ENCODE results near the gene CAMP. TPM values are rescaled to one million over a fixed set of nuclear protein-coding genes. Genes with fewer than 3 reads are reported as not detected.

The CAMP gene
- total RNA-seq = not detected in 2 replicates

GRCh38 chr3:48222616-48223513, at the start of gene CAMP:
Gene CAMP (plus strand): TSS chr3:48223495. CDS start chr3:48223512, 17 bp downstream.
- Histone ChIP-seq H3K4me2 (ENCODE audit: insufficient read depth, low read length) (no peak within 1 kb of the TSS), H3K27ac (ENCODE audit: low read depth, low read length) (no peak within 1 kb of the TSS), H3K79me2 (ENCODE audit: insufficient read depth, low read length) (no peaks in the 10 kb centered on the region), H3K4me3 (ENCODE audit: insufficient read depth, low read length) (no peak within 1 kb of the TSS), H3K4me1 (ENCODE audit: insufficient read depth, low read length) (no peaks in the 10 kb centered on the region), H4K20me1 (ENCODE audit: insufficient read depth, low read length) (no peaks in the 10 kb centered on the region), H3K36me3 (ENCODE audit: insufficient read depth, low read length) (no peaks in the 10 kb centered on the region), H2AFZ (ENCODE audit: low read length) (no peak within 1 kb of the TSS), H3K9me3 (ENCODE audit: low read depth, low read length) (no peaks in the 10 kb centered on the region), H3K27me3 (ENCODE audit: insufficient read depth, low read length) (peaks cover 11% of the 10 kb centered on the region)
- TF ChIP-seq CTCF (IDR thresholded peaks at IDR 0.05; ENCODE audit: extremely low read depth, low read depth, low read length) = no peak
- peak; percentile 1 for DNase-seq (ENCODE audit: insufficient read length, low spot score, missing footprints)

DNA sequence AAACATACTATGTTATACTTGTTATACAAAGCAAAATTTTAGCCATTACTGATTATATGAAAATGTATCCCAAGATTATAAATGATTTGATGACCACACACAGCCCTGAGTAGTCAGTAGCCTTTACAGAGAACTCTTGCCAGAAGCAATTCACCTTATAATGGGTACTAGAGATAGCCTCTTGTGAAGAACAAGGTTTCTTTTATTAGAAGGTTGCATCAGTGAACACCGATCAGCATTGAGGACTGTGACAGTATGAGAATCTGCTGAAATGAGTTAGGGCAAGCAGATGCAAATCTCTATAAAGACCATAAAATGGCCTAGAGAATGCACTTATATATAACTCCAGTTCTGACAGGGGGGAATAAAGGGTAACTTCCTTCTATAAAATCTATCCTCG, 45.2 kb upstream of the CAMP start:
- no peaks in the 10 kb centered on the region for H3K4me1 ChIP-seq (ENCODE audit: insufficient read depth, low read length)
- H3K27me3 ChIP-seq (ENCODE audit: insufficient read depth, low read length) = no peaks in the 10 kb centered on the region
- H2AFZ ChIP-seq (ENCODE audit: low read length) = no peak overlapping the region
- H3K9me3 ChIP-seq (ENCODE audit: low read depth, low read length) = no peaks in the 10 kb centered on the region
- no peak for DNase-seq (ENCODE audit: insufficient read length, low spot score, missing footprints)
- H4K20me1 ChIP-seq (ENCODE audit: insufficient read depth, low read length) = no peaks in the 10 kb centered on the region
- no peak overlapping the region for H3K27ac ChIP-seq (ENCODE audit: low read depth, low read length)
- no peak overlapping the region for H3K4me2 ChIP-seq (ENCODE audit: insufficient read depth, low read length)
- H3K79me2 ChIP-seq (ENCODE audit: insufficient read depth, low read length) = peaks cover 8% of the 10 kb centered on the region
- no peak overlapping the region for H3K4me3 ChIP-seq (ENCODE audit: insufficient read depth, low read length)
- no peak for TF ChIP-seq CTCF (IDR thresholded peaks at IDR 0.05; ENCODE audit: extremely low read depth, low read depth, low read length)
- peaks cover 73% of the 10 kb centered on the region for H3K36me3 ChIP-seq (ENCODE audit: insufficient read depth, low read length)

GRCh38 chr3:48180021-48180420, 43.3 kb upstream of the CAMP start:
- no peak for TF ChIP-seq CTCF (IDR thresholded peaks at IDR 0.05; ENCODE audit: extremely low read depth, low read depth, low read length)
- Histone ChIP-seq H3K9me3 (ENCODE audit: low read depth, low read length) (no peaks in the 10 kb centered on the region), H3K4me2 (ENCODE audit: insufficient read depth, low read length) (no peak overlapping the region), H2AFZ (ENCODE audit: low read length) (no peak overlapping the region), H4K20me1 (ENCODE audit: insufficient read depth, low read length) (no peaks in the 10 kb centered on the region), H3K36me3 (ENCODE audit: insufficient read depth, low read length) (peaks cover 65% of the 10 kb centered on the region), H3K27ac (ENCODE audit: low read depth, low read length) (no peak overlapping the region), H3K4me1 (ENCODE audit: insufficient read depth, low read length) (no peaks in the 10 kb centered on the region), H3K4me3 (ENCODE audit: insufficient read depth, low read length) (no peak overlapping the region), H3K27me3 (ENCODE audit: insufficient read depth, low read length) (no peaks in the 10 kb centered on the region), H3K79me2 (ENCODE audit: insufficient read depth, low read length) (peaks cover 11% of the 10 kb centered on the region)
- no peak for DNase-seq (ENCODE audit: insufficient read length, low spot score, missing footprints)

DNA sequence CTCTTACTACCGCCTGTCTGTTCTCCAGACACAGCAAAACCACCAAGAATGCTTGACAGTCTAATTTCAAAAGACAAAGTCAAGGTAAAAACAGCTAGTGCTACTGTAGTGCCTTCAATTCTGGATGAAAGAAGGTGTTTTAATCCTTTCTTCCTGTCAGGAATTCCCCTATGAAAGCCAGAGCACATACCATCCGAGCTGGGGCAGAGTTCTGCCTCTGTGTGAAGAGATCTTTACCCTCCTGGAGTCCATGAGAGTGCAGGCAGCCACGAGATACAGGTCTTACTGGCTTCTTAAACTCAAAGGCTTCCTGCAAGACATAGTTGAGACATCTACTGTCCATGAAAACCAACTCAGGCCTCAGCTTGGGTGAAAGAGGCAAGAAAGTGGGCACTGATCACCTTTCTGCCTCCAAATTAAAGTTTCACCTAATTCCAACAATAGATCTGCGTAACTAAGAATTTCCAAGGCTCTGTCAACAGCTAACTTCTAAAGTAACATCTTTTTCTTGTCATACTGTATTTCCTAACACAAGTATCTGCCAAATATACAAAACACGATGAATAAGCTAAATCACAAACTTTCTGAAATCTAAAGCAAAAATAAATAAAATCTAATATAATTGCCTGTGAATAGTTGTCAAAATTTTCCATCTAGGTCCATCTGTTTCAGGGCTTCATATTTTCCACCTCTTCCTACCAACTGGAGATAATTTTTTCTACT, 42.6 kb upstream of the CAMP start:
- Histone ChIP-seq H3K4me2 (ENCODE audit: insufficient read depth, low read length) (no peak overlapping the region), H3K9me3 (ENCODE audit: low read depth, low read length) (no peaks in the 10 kb centered on the region), H3K27ac (ENCODE audit: low read depth, low read length) (no peak overlapping the region), H3K4me3 (ENCODE audit: insufficient read depth, low read length) (no peak overlapping the region), H2AFZ (ENCODE audit: low read length) (no peak overlapping the region), H3K79me2 (ENCODE audit: insufficient read depth, low read length) (peaks cover 18% of the 10 kb centered on the region), H3K36me3 (ENCODE audit: insufficient read depth, low read length) (peaks cover 63% of the 10 kb centered on the region), H4K20me1 (ENCODE audit: insufficient read depth, low read length) (no peaks in the 10 kb centered on the region), H3K4me1 (ENCODE audit: insufficient read depth, low read length) (no peaks in the 10 kb centered on the region), H3K27me3 (ENCODE audit: insufficient read depth, low read length) (no peaks in the 10 kb centered on the region)
- DNase-seq (ENCODE audit: insufficient read length, low spot score, missing footprints) = no peak
- no peak for TF ChIP-seq CTCF (IDR thresholded peaks at IDR 0.05; ENCODE audit: extremely low read depth, low read depth, low read length)

Data from osteoblast (primary cell).